ENCODE measurements around the gene ANKRD27.

The ANKRD27 gene

GRCh38 chr19:32630338-32630737 lies 44.6 kb downstream of the ANKRD27 start:
- H3K27me3 ChIP-seq (ENCODE audit: control insufficient read depth in 1 of 2, insufficient read depth in 2 of 2, low read length in 2 of 2) = no peaks in the 10 kb centered on the region
- no peaks in the 10 kb centered on the region for H3K4me1 ChIP-seq (ENCODE audit: control insufficient read depth, insufficient read depth, low read length)
- no peak overlapping the region for H3K27ac ChIP-seq (ENCODE audit: low read length)
- H3K9me3 ChIP-seq (ENCODE audit: control insufficient read depth in 2 of 2, low read length in 2 of 2) = no peaks in the 10 kb centered on the region
- H3K36me3 ChIP-seq (ENCODE audit: control insufficient read depth in 2 of 2, insufficient read depth in 2 of 2, low read length in 2 of 2) = peaks cover 32 to 48% of the 10 kb centered on the region in 2 donors
- no peak overlapping the region for H3K9ac ChIP-seq (ENCODE audit: low read length in 2 of 2)
- no peak overlapping the region for H3K4me3 ChIP-seq (ENCODE audit: low read length in 2 of 2)

GRCh38 chr19:32627714-32628270 lies 47.2 kb downstream of the ANKRD27 start:
- Histone ChIP-seq H3K36me3 (ENCODE audit: control insufficient read depth in 2 of 2, insufficient read depth in 2 of 2, low read length in 2 of 2) (peaks cover 42 to 57% of the 10 kb centered on the region in 2 donors), H3K4me1 (ENCODE audit: control insufficient read depth, insufficient read depth, low read length) (no peaks in the 10 kb centered on the region), H3K9me3 (ENCODE audit: control insufficient read depth in 2 of 2, low read length in 2 of 2) (no peaks in the 10 kb centered on the region), H3K27ac (ENCODE audit: low read length) (no peak overlapping the region), H3K9ac (ENCODE audit: low read length in 2 of 2) (no peak overlapping the region), H3K27me3 (ENCODE audit: control insufficient read depth in 1 of 2, insufficient read depth in 2 of 2, low read length in 2 of 2) (no peaks in the 10 kb centered on the region), H3K4me3 (ENCODE audit: low read length in 2 of 2) (no peak overlapping the region)

GRCh38 chr19:32626969-32627368 lies 48.0 kb downstream of the ANKRD27 start:
- Histone ChIP-seq H3K27ac (ENCODE audit: low read length) (no peak overlapping the region), H3K27me3 (ENCODE audit: control insufficient read depth in 1 of 2, insufficient read depth in 2 of 2, low read length in 2 of 2) (no peaks in the 10 kb centered on the region), H3K9ac (ENCODE audit: low read length in 2 of 2) (no peak overlapping the region), H3K9me3 (ENCODE audit: control insufficient read depth in 2 of 2, low read length in 2 of 2) (no peaks in the 10 kb centered on the region), H3K36me3 (ENCODE audit: control insufficient read depth in 2 of 2, insufficient read depth in 2 of 2, low read length in 2 of 2) (peaks cover 45 to 59% of the 10 kb centered on the region in 2 donors), H3K4me1 (ENCODE audit: control insufficient read depth, insufficient read depth, low read length) (no peaks in the 10 kb centered on the region), H3K4me3 (ENCODE audit: low read length in 2 of 2) (no peak overlapping the region)

GRCh38 chr19:32624410-32624809 lies 50.6 kb downstream of the ANKRD27 start:
- Histone ChIP-seq H3K27ac (ENCODE audit: low read length) (no peak overlapping the region), H3K27me3 (ENCODE audit: control insufficient read depth in 1 of 2, insufficient read depth in 2 of 2, low read length in 2 of 2) (no peaks in the 10 kb centered on the region), H3K9ac (ENCODE audit: low read length in 2 of 2) (no peak overlapping the region), H3K36me3 (ENCODE audit: control insufficient read depth in 2 of 2, insufficient read depth in 2 of 2, low read length in 2 of 2) (peaks cover 39 to 49% of the 10 kb centered on the region in 2 donors), H3K4me1 (ENCODE audit: control insufficient read depth, insufficient read depth, low read length) (no peaks in the 10 kb centered on the region), H3K9me3 (ENCODE audit: control insufficient read depth in 2 of 2, low read length in 2 of 2) (no peaks in the 10 kb centered on the region), H3K4me3 (ENCODE audit: low read length in 2 of 2) (no peak overlapping the region)

GRCh38 chr19:32622002-32622401 lies 53.0 kb downstream of the ANKRD27 start:
- peaks cover 44 to 45% of the 10 kb centered on the region in 2 donors for H3K36me3 ChIP-seq (ENCODE audit: control insufficient read depth in 2 of 2, insufficient read depth in 2 of 2, low read length in 2 of 2)
- H3K4me3 ChIP-seq (ENCODE audit: low read length in 2 of 2) = no peak overlapping the region
- no peaks in the 10 kb centered on the region for H3K27me3 ChIP-seq (ENCODE audit: control insufficient read depth in 1 of 2, insufficient read depth in 2 of 2, low read length in 2 of 2)
- no peak overlapping the region for H3K27ac ChIP-seq (ENCODE audit: low read length)
- no peaks in the 10 kb centered on the region for H3K4me1 ChIP-seq (ENCODE audit: control insufficient read depth, insufficient read depth, low read length)
- H3K9ac ChIP-seq (ENCODE audit: low read length in 2 of 2) = no peak overlapping the region
- no peaks in the 10 kb centered on the region for H3K9me3 ChIP-seq (ENCODE audit: control insufficient read depth in 2 of 2, low read length in 2 of 2)

GRCh38 chr19:32619051-32619685 lies 55.8 kb downstream of the ANKRD27 start:
- H3K9ac ChIP-seq (ENCODE audit: low read length in 2 of 2) = no peak overlapping the region
- no peaks in the 10 kb centered on the region for H3K4me1 ChIP-seq (ENCODE audit: control insufficient read depth, insufficient read depth, low read length)
- H3K27me3 ChIP-seq (ENCODE audit: control insufficient read depth in 1 of 2, insufficient read depth in 2 of 2, low read length in 2 of 2) = no peaks in the 10 kb centered on the region
- no peaks in the 10 kb centered on the region for H3K9me3 ChIP-seq (ENCODE audit: control insufficient read depth in 2 of 2, low read length in 2 of 2)
- peaks cover 52 to 55% of the 10 kb centered on the region in 2 donors for H3K36me3 ChIP-seq (ENCODE audit: control insufficient read depth in 2 of 2, insufficient read depth in 2 of 2, low read length in 2 of 2)
- no peak overlapping the region for H3K27ac ChIP-seq (ENCODE audit: low read length)
- H3K4me3 ChIP-seq (ENCODE audit: low read length in 2 of 2) = no peak overlapping the region

- Histone ChIP-seq H3K9me3 (ENCODE audit: control insufficient read depth in 2 of 2, low read length in 2 of 2) (peaks cover 2 to 5% of the 10 kb centered on the region in 2 donors), H3K27me3 (ENCODE audit: control insufficient read depth in 1 of 2, insufficient read depth in 2 of 2, low read length in 2 of 2) (no peaks in the 10 kb centered on the region), H3K4me1 (ENCODE audit: control insufficient read depth, insufficient read depth, low read length) (no peaks in the 10 kb centered on the region), H3K36me3 (ENCODE audit: control insufficient read depth in 2 of 2, insufficient read depth in 2 of 2, low read length in 2 of 2) (peaks cover 40 to 54% of the 10 kb centered on the region in 2 donors), H3K27ac (ENCODE audit: low read length) (no peak overlapping the region), H3K9ac (ENCODE audit: low read length in 2 of 2) (no peak overlapping the region), H3K4me3 (ENCODE audit: low read length in 2 of 2) (no peak overlapping the region)
Measured at GRCh38 chr19:32615569-32615968, 59.4 kb downstream of the ANKRD27 start.

- no peaks in the 10 kb centered on the region for H3K27me3 ChIP-seq (ENCODE audit: control insufficient read depth in 1 of 2, insufficient read depth in 2 of 2, low read length in 2 of 2)
- H3K36me3 ChIP-seq (ENCODE audit: control insufficient read depth in 2 of 2, insufficient read depth in 2 of 2, low read length in 2 of 2) = peaks cover 40 to 54% of the 10 kb centered on the region in 2 donors
- H3K9me3 ChIP-seq (ENCODE audit: control insufficient read depth in 2 of 2, low read length in 2 of 2) = peaks cover 2 to 5% of the 10 kb centered on the region in 2 donors
- H3K9ac ChIP-seq (ENCODE audit: low read length in 2 of 2) = no peak overlapping the region
- H3K4me3 ChIP-seq (ENCODE audit: low read length in 2 of 2) = no peak overlapping the region
- no peaks in the 10 kb centered on the region for H3K4me1 ChIP-seq (ENCODE audit: control insufficient read depth, insufficient read depth, low read length)
- no peak overlapping the region for H3K27ac ChIP-seq (ENCODE audit: low read length)
Measured at GRCh38 chr19:32614916-32615315, 60.1 kb downstream of the ANKRD27 start.

- Histone ChIP-seq H3K9me3 (ENCODE audit: control insufficient read depth in 2 of 2, low read length in 2 of 2) (peaks cover 2 to 5% of the 10 kb centered on the region in 2 donors), H3K4me3 (ENCODE audit: low read length in 2 of 2) (no peak overlapping the region), H3K27ac (ENCODE audit: low read length) (no peak overlapping the region), H3K9ac (ENCODE audit: low read length in 2 of 2) (no peak overlapping the region), H3K4me1 (ENCODE audit: control insufficient read depth, insufficient read depth, low read length) (no peaks in the 10 kb centered on the region), H3K36me3 (ENCODE audit: control insufficient read depth in 2 of 2, insufficient read depth in 2 of 2, low read length in 2 of 2) (peaks cover 27 to 42% of the 10 kb centered on the region in 2 donors), H3K27me3 (ENCODE audit: control insufficient read depth in 1 of 2, insufficient read depth in 2 of 2, low read length in 2 of 2) (no peaks in the 10 kb centered on the region)
Measured at GRCh38 chr19:32613008-32613407, 62.0 kb downstream of the ANKRD27 start.

- Histone ChIP-seq H3K27ac (ENCODE audit: low read length) (no peak overlapping the region), H3K9ac (ENCODE audit: low read length in 2 of 2) (no peak overlapping the region), H3K27me3 (ENCODE audit: control insufficient read depth in 1 of 2, insufficient read depth in 2 of 2, low read length in 2 of 2) (no peaks in the 10 kb centered on the region), H3K36me3 (ENCODE audit: control insufficient read depth in 2 of 2, insufficient read depth in 2 of 2, low read length in 2 of 2) (peaks cover 20 to 45% of the 10 kb centered on the region in 2 donors), H3K4me3 (ENCODE audit: low read length in 2 of 2) (no peak overlapping the region), H3K9me3 (ENCODE audit: control insufficient read depth in 2 of 2, low read length in 2 of 2) (peaks cover 2 to 5% of the 10 kb centered on the region in 2 donors), H3K4me1 (ENCODE audit: control insufficient read depth, insufficient read depth, low read length) (no peaks in the 10 kb centered on the region)
Measured at GRCh38 chr19:32611161-32611560, 63.8 kb downstream of the ANKRD27 start.

GRCh38 chr19:32607479-32607878 lies 67.5 kb downstream of the ANKRD27 start:
- Histone ChIP-seq H3K27ac (ENCODE audit: low read length) (no peak overlapping the region), H3K4me1 (ENCODE audit: control insufficient read depth, insufficient read depth, low read length) (no peaks in the 10 kb centered on the region), H3K9me3 (ENCODE audit: control insufficient read depth in 2 of 2, low read length in 2 of 2) (no peaks in the 10 kb centered on the region), H3K9ac (ENCODE audit: low read length in 2 of 2) (no peak overlapping the region), H3K4me3 (ENCODE audit: low read length in 2 of 2) (no peak overlapping the region), H3K36me3 (ENCODE audit: control insufficient read depth in 2 of 2, insufficient read depth in 2 of 2, low read length in 2 of 2) (peaks cover 28 to 48% of the 10 kb centered on the region in 2 donors), H3K27me3 (ENCODE audit: control insufficient read depth in 1 of 2, insufficient read depth in 2 of 2, low read length in 2 of 2) (no peaks in the 10 kb centered on the region)

All from stomach smooth muscle (tissue), 2 donors.